ENCODE data around the gene DFFB.

DNA sequence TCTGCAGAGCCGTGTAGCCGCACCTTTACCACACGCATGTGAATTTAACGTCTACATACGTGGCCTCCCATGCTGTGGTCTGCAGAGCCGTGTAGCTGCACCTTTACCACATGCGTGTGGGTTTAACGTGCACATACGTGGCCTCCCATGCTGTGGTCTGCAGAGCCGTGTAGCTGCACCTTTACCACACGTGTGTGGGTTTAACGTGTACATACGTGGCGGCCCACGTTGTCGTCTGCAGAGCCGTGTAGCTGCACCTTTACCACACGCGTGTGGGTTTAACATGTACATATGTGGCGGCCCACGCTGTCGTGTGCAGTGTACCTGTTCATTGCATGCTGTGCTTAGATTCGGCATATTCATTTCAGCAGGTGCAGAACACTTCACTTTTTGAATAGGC lies 17.5 kb downstream of the DFFB start:
- TF ChIP-seq, protein P1, sequence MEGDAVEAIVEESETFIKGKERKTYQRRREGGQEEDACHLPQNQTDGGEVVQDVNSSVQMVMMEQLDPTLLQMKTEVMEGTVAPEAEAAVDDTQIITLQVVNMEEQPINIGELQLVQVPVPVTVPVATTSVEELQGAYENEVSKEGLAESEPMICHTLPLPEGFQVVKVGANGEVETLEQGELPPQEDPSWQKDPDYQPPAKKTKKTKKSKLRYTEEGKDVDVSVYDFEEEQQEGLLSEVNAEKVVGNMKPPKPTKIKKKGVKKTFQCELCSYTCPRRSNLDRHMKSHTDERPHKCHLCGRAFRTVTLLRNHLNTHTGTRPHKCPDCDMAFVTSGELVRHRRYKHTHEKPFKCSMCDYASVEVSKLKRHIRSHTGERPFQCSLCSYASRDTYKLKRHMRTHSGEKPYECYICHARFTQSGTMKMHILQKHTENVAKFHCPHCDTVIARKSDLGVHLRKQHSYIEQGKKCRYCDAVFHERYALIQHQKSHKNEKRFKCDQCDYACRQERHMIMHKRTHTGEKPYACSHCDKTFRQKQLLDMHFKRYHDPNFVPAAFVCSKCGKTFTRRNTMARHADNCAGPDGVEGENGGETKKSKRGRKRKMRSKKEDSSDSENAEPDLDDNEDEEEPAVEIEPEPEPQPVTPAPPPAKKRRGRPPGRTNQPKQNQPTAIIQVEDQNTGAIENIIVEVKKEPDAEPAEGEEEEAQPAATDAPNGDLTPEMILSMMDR (IDR thresholded peaks at IDR 0.05) = no peak
- no peak for TF ChIP-seq POLR2A (IDR thresholded peaks at IDR 0.05)

Measured in esophagus squamous epithelium (tissue), 4 donors.